Osteoblast (primary cell): ENCODE data around the gene PAF1. TPM values are rescaled to one million over a fixed set of nuclear protein-coding genes. Genes with fewer than 3 reads are reported as not detected.
A peak's percentile ranks its signal among the peaks of the same experiment; 100 is the strongest.

Experiments
- DNase-seq: peaks from one replicate; pipeline ENCODE4 v3.0.0; 2011; ENCODE audit warnings: low spot score, mixed read lengths; ENCODE audit not compliant: insufficient read length; ENCODE audit errors: missing footprints
- H2AFZ ChIP-seq: 2 replicates; pipeline ENCODE4 v1.6.0; 2011; ENCODE audit warnings: mild to moderate bottlenecking, low read length
- H3K27ac ChIP-seq: 2 replicates; pipeline ENCODE4 v1.5.1; 2011; ENCODE audit warnings: mild to moderate bottlenecking, low read depth, low read length, moderate library complexity
- H3K27me3 ChIP-seq: 2 replicates; pipeline ENCODE4 v1.6.0; 2012; ENCODE audit warnings: mild to moderate bottlenecking, control low read depth, inconsistent platforms, low read length, moderate library complexity; ENCODE audit not compliant: insufficient read depth
- H3K36me3 ChIP-seq: 2 replicates; pipeline ENCODE4 v1.5.1; 2011; ENCODE audit warnings: mild to moderate bottlenecking, low read length, control low read depth, moderate library complexity; ENCODE audit not compliant: insufficient read depth
- H3K4me1 ChIP-seq: 2 replicates; pipeline ENCODE4 v1.5.1; 2011; ENCODE audit warnings: mild to moderate bottlenecking, low read length, control low read depth, moderate library complexity; ENCODE audit not compliant: insufficient read depth
- H3K4me2 ChIP-seq: 2 replicates; pipeline ENCODE4 v1.6.0; 2011; ENCODE audit warnings: mild to moderate bottlenecking, low read length; ENCODE audit not compliant: insufficient read depth
- H3K4me3 ChIP-seq: fragments of 200-600 bp; sonication (generic); 3 replicates; pipeline ENCODE4 v1.5.1; 2012; ENCODE audit warnings: mild to moderate bottlenecking, low read length, inconsistent platforms; ENCODE audit not compliant: insufficient read depth
- H3K79me2 ChIP-seq: 2 replicates; pipeline ENCODE4 v1.6.0; 2012; ENCODE audit warnings: mild to moderate bottlenecking, low read length, control low read depth, inconsistent platforms; ENCODE audit not compliant: insufficient read depth
- H3K9me3 ChIP-seq: 2 replicates; pipeline ENCODE4 v1.5.1; 2011; ENCODE audit warnings: low read depth, low read length, control low read depth
- H4K20me1 ChIP-seq: 2 replicates; pipeline ENCODE4 v1.6.0; 2012; ENCODE audit warnings: mild to moderate bottlenecking, low read length, control low read depth; ENCODE audit not compliant: insufficient read depth
- CTCF ChIP-seq: IDR thresholded peaks from 2 replicates; pipeline ENCODE4 v1.5.1; 2011; ENCODE audit warnings: mild to moderate bottlenecking, low read depth, low read length, moderate library complexity; ENCODE audit errors: extremely low read depth
- total RNA-seq: library from RNA; depleted of rRNA; stranded (reverse); fragments of >200 nt; gene quantifications from 2 replicates; pipeline ENCODE4 v1.2.3, GENCODE V29; 2012

PAF1 gene
- total RNA-seq, 1 donor: 29.3 TPM

- peak; percentile 87 for DNase-seq
- peaks cover 34% of the 10 kb centered on the region for H3K79me2 ChIP-seq
These were observed 17.7 kb upstream of the PAF1 start for GRCh38 chr19:39408392-39409207.

GRCh38 chr19:39407660-39408391 lies 16.9 kb upstream of the PAF1 start:
- peaks cover 31% of the 10 kb centered on the region for H3K4me1 ChIP-seq
- H3K27ac ChIP-seq: peak overlapping the region; percentile 84
- no peaks in the 10 kb centered on the region for H3K27me3 ChIP-seq
- DNase-seq: peak; percentile 93
- H2AFZ ChIP-seq: no peak overlapping the region
- peaks cover 28% of the 10 kb centered on the region for H4K20me1 ChIP-seq
- H3K4me2 ChIP-seq: peak overlapping the region; percentile 96
- H3K36me3 ChIP-seq: peaks cover 13% of the 10 kb centered on the region
- H3K79me2 ChIP-seq: peaks cover 27% of the 10 kb centered on the region
- H3K4me3 ChIP-seq: peak overlapping the region; percentile 83
- no peaks in the 10 kb centered on the region for H3K9me3 ChIP-seq
- TF ChIP-seq CTCF: no peak

More at GRCh38 chr19:39408392-39409207, 17.7 kb upstream of the PAF1 start:
- Histone ChIP-seq H3K4me1 (peaks cover 25% of the 10 kb centered on the region), H2AFZ (no peak overlapping the region), H3K27ac (peak overlapping the region; percentile 84), H3K36me3 (peaks cover 13% of the 10 kb centered on the region), H3K9me3 (no peaks in the 10 kb centered on the region), H4K20me1 (peaks cover 28% of the 10 kb centered on the region), H3K4me3 (peak overlapping the region; percentile 83), H3K27me3 (no peaks in the 10 kb centered on the region), H3K4me2 (peak overlapping the region; percentile 96)
- TF ChIP-seq CTCF: no peak

- DNase-seq: no peak
These were observed 16.4 kb upstream of the PAF1 start for GRCh38 chr19:39407410-39407659.

More at GRCh38 chr19:39407410-39407659, 16.4 kb upstream of the PAF1 start:
- H3K4me1 ChIP-seq: peaks cover 34% of the 10 kb centered on the region
- no peak for TF ChIP-seq CTCF
- H3K27ac ChIP-seq: peak overlapping the region; percentile 84
- peaks cover 13% of the 10 kb centered on the region for H3K36me3 ChIP-seq
- H3K27me3 ChIP-seq: no peaks in the 10 kb centered on the region
- H3K4me2 ChIP-seq: peak overlapping the region; percentile 96
- H3K4me3 ChIP-seq: peak overlapping the region; percentile 83
- no peaks in the 10 kb centered on the region for H3K9me3 ChIP-seq
- H3K79me2 ChIP-seq: peaks cover 26% of the 10 kb centered on the region
- no peak overlapping the region for H2AFZ ChIP-seq
- H4K20me1 ChIP-seq: peaks cover 28% of the 10 kb centered on the region
